Kidney epithelial cell (primary cell): ENCODE results near the gene CELF2. TPM values are rescaled to one million over a fixed set of nuclear protein-coding genes. Genes with fewer than 3 reads are reported as not detected.

ENCODE experiments used
- DNase-seq: peaks from one replicate; pipeline ENCODE4 v3.0.0-alpha.2; 2010; ENCODE audit warnings: low read depth
- H3K27me3 ChIP-seq: 2 replicates; pipeline ENCODE4 v1.6.0; 2011; ENCODE audit warnings: low read length; ENCODE audit not compliant: control insufficient read depth, insufficient read depth
- H3K36me3 ChIP-seq: 2 replicates; pipeline ENCODE4 v1.5.1; 2011; ENCODE audit warnings: low read length; ENCODE audit not compliant: control insufficient read depth, insufficient read depth
- H3K4me3 ChIP-seq: 2 replicates; pipeline ENCODE4 v1.5.1; 2011; ENCODE audit warnings: low read depth, mild to moderate bottlenecking, control low read depth, low read length
- total RNA-seq: library from RNA; depleted of rRNA; stranded (reverse); fragments of >200 nt; gene quantifications from 2 replicates; pipeline ENCODE4 v1.2.3, GENCODE V29; 2015
- TF ChIP-seq, protein P1 (sequence below): IDR thresholded peaks from 2 replicates; pipeline ENCODE4 v1.5.1; 2011; ENCODE audit warnings: mild to moderate bottlenecking, moderate library complexity, low read length, control low read depth, inconsistent platforms; ENCODE audit not compliant: insufficient read depth, poor library complexity, severe bottlenecking

The CELF2 gene
- total RNA-seq, 1 donor from 2014 or later = 15.2 TPM

GRCh38 chr10:11197266-11197712 is 179.6 kb downstream of the CELF2 start:
- DNase-seq = no peak

DNA sequence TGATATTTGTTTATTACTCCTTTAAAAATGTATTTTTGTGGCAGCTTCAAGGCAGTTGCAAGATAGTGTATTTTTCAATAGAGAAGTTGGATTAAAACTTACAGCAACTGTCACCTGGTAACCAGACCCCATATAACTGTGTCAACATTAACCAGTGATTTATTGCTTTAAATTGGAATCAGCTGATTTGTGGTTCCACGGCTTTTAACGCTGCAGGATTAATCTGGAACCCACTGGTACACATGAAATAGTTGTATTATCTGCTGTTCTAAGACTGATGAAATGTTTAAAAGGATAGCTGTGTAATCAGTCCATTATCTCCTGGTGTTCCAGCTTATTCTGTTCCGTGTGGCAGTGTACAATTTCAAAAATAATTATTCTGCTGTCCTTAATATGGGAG is 180.2 kb downstream of the CELF2 start:
- Histone ChIP-seq H3K4me3 (no peak overlapping the region), H3K27me3 (no peaks in the 10 kb centered on the region), H3K36me3 (no peaks in the 10 kb centered on the region)
- DNase-seq = no peak
- TF ChIP-seq, protein P1, sequence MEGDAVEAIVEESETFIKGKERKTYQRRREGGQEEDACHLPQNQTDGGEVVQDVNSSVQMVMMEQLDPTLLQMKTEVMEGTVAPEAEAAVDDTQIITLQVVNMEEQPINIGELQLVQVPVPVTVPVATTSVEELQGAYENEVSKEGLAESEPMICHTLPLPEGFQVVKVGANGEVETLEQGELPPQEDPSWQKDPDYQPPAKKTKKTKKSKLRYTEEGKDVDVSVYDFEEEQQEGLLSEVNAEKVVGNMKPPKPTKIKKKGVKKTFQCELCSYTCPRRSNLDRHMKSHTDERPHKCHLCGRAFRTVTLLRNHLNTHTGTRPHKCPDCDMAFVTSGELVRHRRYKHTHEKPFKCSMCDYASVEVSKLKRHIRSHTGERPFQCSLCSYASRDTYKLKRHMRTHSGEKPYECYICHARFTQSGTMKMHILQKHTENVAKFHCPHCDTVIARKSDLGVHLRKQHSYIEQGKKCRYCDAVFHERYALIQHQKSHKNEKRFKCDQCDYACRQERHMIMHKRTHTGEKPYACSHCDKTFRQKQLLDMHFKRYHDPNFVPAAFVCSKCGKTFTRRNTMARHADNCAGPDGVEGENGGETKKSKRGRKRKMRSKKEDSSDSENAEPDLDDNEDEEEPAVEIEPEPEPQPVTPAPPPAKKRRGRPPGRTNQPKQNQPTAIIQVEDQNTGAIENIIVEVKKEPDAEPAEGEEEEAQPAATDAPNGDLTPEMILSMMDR = no peak

More at GRCh38 chr10:11197266-11197712, 179.6 kb downstream of the CELF2 start:
- TF ChIP-seq, protein P1 = no peak
- no peak overlapping the region for H3K4me3 ChIP-seq
- no peaks in the 10 kb centered on the region for H3K27me3 ChIP-seq
- no peaks in the 10 kb centered on the region for H3K36me3 ChIP-seq

- Histone ChIP-seq H3K27me3 (no peaks in the 10 kb centered on the region), H3K36me3 (no peaks in the 10 kb centered on the region), H3K4me3 (no peak overlapping the region)
- TF ChIP-seq, protein P1 = no peak
- no peak for DNase-seq
These were observed 184.2 kb downstream of the CELF2 start for GRCh38 chr10:11201911-11202310.

DNA sequence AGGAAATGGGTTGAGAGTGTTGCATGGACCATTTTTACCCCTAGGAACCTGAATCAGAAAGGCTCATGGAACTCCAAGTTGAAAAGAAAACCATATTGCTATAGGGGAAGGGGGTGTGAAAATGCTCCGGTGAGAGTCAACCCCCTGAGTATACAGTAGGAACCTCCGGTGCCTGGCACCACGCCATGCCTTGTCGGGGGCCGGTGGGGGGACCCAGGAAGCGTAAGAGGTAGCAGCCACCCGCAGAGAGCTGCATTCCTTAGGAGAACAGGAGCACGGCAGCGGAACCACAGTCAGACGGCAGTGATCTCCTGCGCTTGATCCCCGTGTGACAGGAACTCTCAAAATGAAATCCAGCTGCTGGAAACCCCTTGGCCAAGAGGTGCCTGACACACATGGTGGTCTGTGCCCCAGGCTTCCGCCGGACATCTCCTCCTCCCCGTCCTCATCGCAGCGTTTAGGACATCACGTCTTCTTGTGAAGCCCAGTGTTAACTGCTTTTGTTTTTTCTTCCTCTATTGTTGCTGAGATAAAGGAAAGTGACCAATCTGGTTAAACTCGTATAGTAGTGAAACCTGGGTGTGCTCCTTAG is 186.8 kb downstream of the CELF2 start:
- TF ChIP-seq, protein P1 = no peak
- H3K36me3 ChIP-seq = no peaks in the 10 kb centered on the region
- no peaks in the 10 kb centered on the region for H3K27me3 ChIP-seq
- H3K4me3 ChIP-seq = no peak overlapping the region
- DNase-seq = no peak

DNA sequence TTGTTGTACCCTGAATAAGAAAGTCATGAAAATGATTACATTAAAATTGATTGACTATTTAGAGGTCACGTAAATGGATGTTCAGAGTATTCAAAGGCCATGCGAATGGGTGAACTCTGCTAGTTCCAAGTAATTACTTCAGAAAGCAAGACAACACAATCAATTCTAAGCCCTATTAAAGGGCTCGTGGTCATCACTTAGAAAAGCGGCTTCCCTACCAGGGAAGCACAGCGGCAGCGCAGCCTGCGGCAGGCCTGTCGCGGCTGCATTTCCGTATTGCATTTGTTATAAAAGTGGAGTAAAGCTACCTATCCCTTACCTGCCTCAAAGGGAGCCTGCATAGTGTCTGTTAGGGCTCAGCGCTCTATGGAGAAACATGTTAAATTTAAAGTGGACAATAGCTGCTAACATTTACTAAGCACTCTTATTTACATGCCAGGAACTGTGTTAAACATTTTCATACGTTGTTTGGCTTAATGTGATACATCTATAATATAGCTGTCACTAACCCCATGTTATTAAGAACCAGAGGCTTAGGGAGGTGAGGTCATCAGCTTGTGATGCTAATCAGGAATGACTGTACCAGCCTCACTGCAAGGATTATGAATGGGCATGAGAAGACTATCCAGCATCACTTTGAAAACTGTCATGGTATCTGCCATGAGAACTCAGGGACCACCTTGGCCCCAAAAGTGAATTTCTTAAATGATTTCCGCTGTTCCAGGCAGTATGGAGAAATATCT is 187.5 kb downstream of the CELF2 start:
- H3K4me3 ChIP-seq = no peak overlapping the region
- TF ChIP-seq, protein P1 = no peak
- DNase-seq = peak; percentile 14

More for the DNA sequence above, 187.5 kb downstream of the CELF2 start:
- Histone ChIP-seq H3K27me3 (no peaks in the 10 kb centered on the region), H3K36me3 (no peaks in the 10 kb centered on the region)
